SU-DHL-6 (cell line): ENCODE data around the gene IVD.

Experiments used
- H2AFZ ChIP-seq: fragments of 200-600 bp; sonication (generic); 2 replicates; pipeline ENCODE4 v1.6.1; 2014; ENCODE audit warnings: low read depth, mild to moderate bottlenecking, moderate library complexity, mixed read lengths, antibody characterized with exemption, low read length; ENCODE audit not compliant: severe bottlenecking
- H3F3A ChIP-seq: fragments of 200-600 bp; shearing (Covaris generic); 2 replicates; pipeline ENCODE4 v1.6.0; 2016; ENCODE audit warnings: antibody characterized with exemption, mild to moderate bottlenecking; ENCODE audit not compliant: insufficient read depth
- H3K27ac ChIP-seq: fragments of 200-600 bp; sonication (generic); 2 replicates; pipeline ENCODE4 v1.5.1; 2016; ENCODE audit warnings: low read depth, mild to moderate bottlenecking, low read length, moderate library complexity, mixed read lengths
- H3K27me3 ChIP-seq: fragments of 200-600 bp; sonication (generic), shearing (Covaris generic); 2 replicates; pipeline ENCODE4 v1.6.0; 2014; ENCODE audit warnings: mild to moderate bottlenecking, low read length
- H3K36me3 ChIP-seq: fragments of 200-600 bp; sonication (generic); 2 replicates; pipeline ENCODE4 v1.6.1; 2014; ENCODE audit warnings: mild to moderate bottlenecking, low read length, mixed read lengths
- H3K4me2 ChIP-seq: fragments of 300-600, 200-600 bp; shearing (Covaris generic), sonication (generic); 2 replicates; pipeline ENCODE4 v1.6.0; 2014; ENCODE audit warnings: low read length, low read depth, mild to moderate bottlenecking; ENCODE audit not compliant: poor library complexity, severe bottlenecking
- H3K4me3 ChIP-seq: fragments of 200-600 bp; sonication (generic); 2 replicates; pipeline ENCODE4 v1.5.1; 2014; ENCODE audit warnings: antibody characterized with exemption, low read length, mild to moderate bottlenecking, mixed read lengths; ENCODE audit not compliant: insufficient read depth, poor library complexity, severe bottlenecking
- H3K79me2 ChIP-seq: fragments of 200-600 bp; sonication (generic); 2 replicates; pipeline ENCODE4 v1.6.1; 2014; ENCODE audit warnings: mild to moderate bottlenecking, low read length, moderate library complexity; ENCODE audit not compliant: insufficient read depth
- H3K9ac ChIP-seq: fragments of 200-600 bp; sonication (generic); 2 replicates; pipeline ENCODE4 v1.7.0; 2014; ENCODE audit warnings: mild to moderate bottlenecking, low read length
- H3K9me2 ChIP-seq: fragments of 200-600 bp; sonication (generic); replicated peaks from 2 replicates; pipeline ENCODE4 v1.6.1; 2014; ENCODE audit warnings: low read length; ENCODE audit not compliant: insufficient read depth
- H3K9me3 ChIP-seq: fragments of 200-600 bp; sonication (generic); 2 replicates; pipeline ENCODE4 v1.6.1; 2014; ENCODE audit warnings: low read length, mixed read lengths; ENCODE audit not compliant: insufficient read depth
- H4K20me1 ChIP-seq: fragments of 200-600 bp; sonication (generic); 2 replicates; pipeline ENCODE4 v1.6.1; 2014; ENCODE audit warnings: low read depth, mild to moderate bottlenecking, antibody characterized with exemption, low read length, moderate library complexity, mixed read lengths
- CTCF ChIP-seq: fragments of 200-600 bp; sonication (generic); IDR thresholded peaks from one replicate; pipeline ENCODE4 v1.5.1; 2017; ENCODE audit warnings: antibody characterized with exemption, mild to moderate bottlenecking, low read length, moderate library complexity; ENCODE audit not compliant: insufficient read depth, poor library complexity, severe bottlenecking
- EZH2phosphoT487 ChIP-seq: fragments of 200-600 bp; sonication (generic), shearing (Covaris generic); conservative IDR thresholded peaks from 2 replicates; pipeline ENCODE4 v1.6.1; 2018; ENCODE audit warnings: mild to moderate bottlenecking, antibody characterized with exemption, low read length, moderate library complexity, mixed read lengths

IVD gene

GRCh38 chr15:40365624-40366456 is 39.8 kb upstream of the IVD start:
- Histone ChIP-seq H3K4me3 (no peak overlapping the region), H3K27me3 (no peaks in the 10 kb centered on the region), H3K9ac (no peak overlapping the region), H4K20me1 (no peaks in the 10 kb centered on the region), H3K4me2 (no peak overlapping the region), H3K36me3 (no peaks in the 10 kb centered on the region), H3K9me3 (no peaks in the 10 kb centered on the region), H2AFZ (no peak overlapping the region), H3K27ac (no peak overlapping the region), H3F3A (no peaks in the 10 kb centered on the region), H3K9me2 (no peaks in the 10 kb centered on the region), H3K79me2 (no peaks in the 10 kb centered on the region)
- TF ChIP-seq EZH2phosphoT487 (no peak), CTCF (no peak)

- no peaks in the 10 kb centered on the region for H4K20me1 ChIP-seq
- no peaks in the 10 kb centered on the region for H3K9me2 ChIP-seq
- H3K27me3 ChIP-seq = no peaks in the 10 kb centered on the region
- peak overlapping the region; percentile 44 for H3K4me2 ChIP-seq
- H3K9ac ChIP-seq = peak overlapping the region; percentile 46
- TF ChIP-seq EZH2phosphoT487 = no peak
- TF ChIP-seq CTCF = no peak
- no peak overlapping the region for H2AFZ ChIP-seq
- H3K9me3 ChIP-seq = no peaks in the 10 kb centered on the region
- no peaks in the 10 kb centered on the region for H3K36me3 ChIP-seq
- H3K27ac ChIP-seq = no peak overlapping the region
- H3K4me3 ChIP-seq = no peak overlapping the region
- no peaks in the 10 kb centered on the region for H3F3A ChIP-seq
- no peaks in the 10 kb centered on the region for H3K79me2 ChIP-seq
Observed at GRCh38 chr15:40366457-40367370, 38.9 kb upstream of the IVD start.

GRCh38 chr15:40367371-40367685 is 38.3 kb upstream of the IVD start:
- peak overlapping the region; percentile 46 for H2AFZ ChIP-seq
- H3K9ac ChIP-seq = peak overlapping the region; percentile 46
- no peaks in the 10 kb centered on the region for H3K36me3 ChIP-seq
- peak overlapping the region; percentile 24; the same call in 1 of the 2 replicates for H3K27ac ChIP-seq
- H3K79me2 ChIP-seq = no peaks in the 10 kb centered on the region
- H3F3A ChIP-seq = no peaks in the 10 kb centered on the region
- peak overlapping the region; percentile 44 for H3K4me2 ChIP-seq
- H4K20me1 ChIP-seq = no peaks in the 10 kb centered on the region
- H3K4me3 ChIP-seq = peak overlapping the region; percentile 39
- no peaks in the 10 kb centered on the region for H3K9me2 ChIP-seq
- H3K27me3 ChIP-seq = no peaks in the 10 kb centered on the region; the same call in 1 of the 2 replicates
- TF ChIP-seq EZH2phosphoT487 (no peak), CTCF (no peak)
- no peaks in the 10 kb centered on the region for H3K9me3 ChIP-seq
